KMS-11 (cell line): ENCODE measurements around the gene CR1L.

Experiments
- H2AFZ ChIP-seq: fragments of 200-600 bp; sonication (generic); 2 replicates; pipeline ENCODE4 v1.6.1; 2016; ENCODE audit warnings: antibody characterized with exemption, mixed run types, low read depth
- H3K27ac ChIP-seq: fragments of 200-600 bp; sonication (generic); 2 replicates; pipeline ENCODE4 v1.6.1; 2016; ENCODE audit warnings: mild to moderate bottlenecking, mixed run types
- H3K27me3 ChIP-seq: fragments of 200-600 bp; sonication (generic); 2 replicates; pipeline ENCODE4 v1.6.1; 2017; ENCODE audit warnings: mild to moderate bottlenecking, low read depth, mixed run types, moderate library complexity; ENCODE audit not compliant: insufficient read depth
- H3K36me3 ChIP-seq: fragments of 200-600 bp; sonication (generic); 2 replicates; pipeline ENCODE4 v1.6.1; 2017; ENCODE audit warnings: mild to moderate bottlenecking, mixed run types; ENCODE audit not compliant: insufficient read depth
- H3K4me1 ChIP-seq: fragments of 200-600 bp; sonication (generic); 2 replicates; pipeline ENCODE4 v1.6.1; 2016; ENCODE audit warnings: mild to moderate bottlenecking, low read depth, mixed run types; ENCODE audit not compliant: poor library complexity, severe bottlenecking
- H3K4me2 ChIP-seq: fragments of 200-600 bp; sonication (generic); 2 replicates; pipeline ENCODE4 v1.7.0; 2016; ENCODE audit warnings: mild to moderate bottlenecking, mixed run types
- H3K4me3 ChIP-seq: fragments of 200-600 bp; sonication (generic); IDR thresholded peaks from 2 replicates; pipeline ENCODE4 v1.6.1; 2017; ENCODE audit warnings: low read depth, low read length, mixed read lengths; ENCODE audit not compliant: insufficient read depth
- H3K79me2 ChIP-seq: fragments of 200-600 bp; sonication (generic); 2 replicates; pipeline ENCODE4 v1.6.1; 2016; ENCODE audit warnings: low read depth, mixed run types; ENCODE audit not compliant: insufficient read depth
- H3K9ac ChIP-seq: fragments of 200-600 bp; sonication (generic); 2 replicates; pipeline ENCODE4 v1.6.1; 2016; ENCODE audit warnings: mild to moderate bottlenecking, mixed run types
- H4K20me1 ChIP-seq: fragments of 200-600 bp; sonication (generic); 2 replicates; pipeline ENCODE4 v1.6.1; 2016; ENCODE audit warnings: mild to moderate bottlenecking, mixed run types; ENCODE audit not compliant: insufficient read depth
- CTCF ChIP-seq: fragments of 200-600 bp; sonication (generic); conservative IDR thresholded peaks from 2 replicates; pipeline ENCODE4 v1.6.1; 2017; ENCODE audit warnings: low read depth, mild to moderate bottlenecking, antibody characterized with exemption, low read length, moderate library complexity, mixed read lengths

The CR1L gene

GRCh38 chr1:207646944-207647579 is 2.1 kb downstream of the CR1L start:
- no peak overlapping the region for H3K4me3 ChIP-seq
- TF ChIP-seq CTCF = no peak
- H3K9ac ChIP-seq = no peak overlapping the region
- no peaks in the 10 kb centered on the region for H3K36me3 ChIP-seq
- no peaks in the 10 kb centered on the region for H3K4me1 ChIP-seq
- no peak overlapping the region for H3K4me2 ChIP-seq
- no peaks in the 10 kb centered on the region for H3K27me3 ChIP-seq
- H3K27ac ChIP-seq = no peak overlapping the region
- no peak overlapping the region for H2AFZ ChIP-seq
- no peaks in the 10 kb centered on the region for H3K79me2 ChIP-seq
- H4K20me1 ChIP-seq = no peaks in the 10 kb centered on the region

DNA sequence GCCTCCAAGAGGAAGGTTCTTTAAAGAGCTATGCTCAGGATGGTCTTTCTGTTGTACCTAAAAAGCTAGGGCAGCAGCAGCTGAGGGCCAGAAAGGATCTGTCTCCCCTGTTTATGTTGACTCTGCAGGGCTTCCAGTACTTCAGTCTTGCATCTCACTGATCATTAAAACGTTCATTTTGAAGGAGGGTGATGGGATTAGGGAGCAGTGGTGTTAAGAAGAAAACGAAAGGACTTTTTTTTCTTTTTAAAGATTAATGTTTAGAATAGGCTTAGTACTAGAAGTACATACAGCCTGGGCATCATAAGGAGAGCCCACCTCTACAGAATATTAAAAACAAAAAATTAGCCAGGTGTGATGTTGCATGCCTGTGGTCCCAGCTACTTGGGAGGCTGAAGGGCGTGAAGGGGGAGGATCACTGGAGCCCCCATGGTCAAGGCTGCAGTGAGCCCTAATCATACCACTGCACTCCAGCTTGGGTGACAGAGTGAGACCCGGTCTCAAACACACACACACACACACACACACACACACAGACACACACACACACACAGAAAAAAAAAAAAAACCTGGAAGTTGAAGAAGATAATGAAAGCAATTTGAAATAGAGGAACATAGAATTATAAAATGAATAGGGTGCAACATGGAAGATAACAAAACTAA is 2.9 kb downstream of the CR1L start:
- Histone ChIP-seq H3K4me1 (no peaks in the 10 kb centered on the region), H4K20me1 (no peaks in the 10 kb centered on the region), H3K27ac (no peak overlapping the region), H3K4me3 (no peak overlapping the region), H2AFZ (no peak overlapping the region), H3K36me3 (no peaks in the 10 kb centered on the region), H3K27me3 (no peaks in the 10 kb centered on the region), H3K9ac (no peak overlapping the region), H3K79me2 (no peaks in the 10 kb centered on the region), H3K4me2 (no peak overlapping the region)
- TF ChIP-seq CTCF = no peak

GRCh38 chr1:207648334-207649209 is 3.6 kb downstream of the CR1L start:
- Histone ChIP-seq H3K27ac (no peak overlapping the region), H2AFZ (no peak overlapping the region)

More at GRCh38 chr1:207648334-207649209, 3.6 kb downstream of the CR1L start:
- no peaks in the 10 kb centered on the region for H3K36me3 ChIP-seq
- H3K4me1 ChIP-seq = no peaks in the 10 kb centered on the region
- H3K27me3 ChIP-seq = no peaks in the 10 kb centered on the region
- H3K9ac ChIP-seq = no peak overlapping the region
- H3K4me3 ChIP-seq = no peak overlapping the region
- no peak for TF ChIP-seq CTCF
- H4K20me1 ChIP-seq = no peaks in the 10 kb centered on the region
- no peaks in the 10 kb centered on the region for H3K79me2 ChIP-seq
- H3K4me2 ChIP-seq = no peak overlapping the region
